NCI-H1436 (cell line): ENCODE measurements around the gene SREBF2.
"Not testable (repeated sequence)": the region's sequence is repeated elsewhere in the genome, so short reads cannot be mapped to it uniquely, and the experiment has no call there.

Source experiments
- DNase-seq: peaks from one replicate; lab custom pipeline; 2025; lab: John Stamatoyannopoulos, UW

Gene SREBF2

DNA sequence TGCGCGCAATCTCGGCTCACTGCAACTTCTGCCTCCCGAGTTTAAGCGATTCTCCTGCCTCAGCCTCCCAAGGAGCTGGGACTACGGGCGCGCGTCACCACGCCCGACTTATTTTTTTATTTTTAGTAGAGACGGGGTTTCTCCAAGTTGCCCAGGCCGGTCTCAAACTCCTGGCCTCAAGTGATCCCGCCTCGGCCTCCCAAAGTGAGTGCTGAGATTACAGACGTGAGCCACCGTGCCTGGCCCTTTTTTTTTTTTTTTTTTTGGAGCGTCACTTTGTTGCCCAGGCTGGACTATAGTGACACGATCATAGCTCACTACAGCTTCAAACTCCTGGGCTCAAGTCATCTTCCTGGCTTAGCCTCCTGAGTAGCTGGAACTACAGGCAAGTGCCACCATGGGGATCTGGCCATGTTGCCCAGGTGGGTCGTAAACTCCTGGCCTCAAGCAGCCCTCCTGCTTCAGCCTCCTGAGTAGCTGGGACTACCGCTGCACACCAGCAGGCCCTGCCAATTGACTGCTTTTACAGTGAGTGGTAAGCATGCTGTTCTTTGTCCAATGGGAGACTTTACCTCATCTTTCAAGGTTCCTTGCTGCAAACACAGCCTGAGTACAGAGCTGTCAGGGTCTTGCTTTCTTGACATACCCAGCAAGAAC, 114.6 kb downstream of the SREBF2 start:
- DNase-seq = no peak

DNA sequence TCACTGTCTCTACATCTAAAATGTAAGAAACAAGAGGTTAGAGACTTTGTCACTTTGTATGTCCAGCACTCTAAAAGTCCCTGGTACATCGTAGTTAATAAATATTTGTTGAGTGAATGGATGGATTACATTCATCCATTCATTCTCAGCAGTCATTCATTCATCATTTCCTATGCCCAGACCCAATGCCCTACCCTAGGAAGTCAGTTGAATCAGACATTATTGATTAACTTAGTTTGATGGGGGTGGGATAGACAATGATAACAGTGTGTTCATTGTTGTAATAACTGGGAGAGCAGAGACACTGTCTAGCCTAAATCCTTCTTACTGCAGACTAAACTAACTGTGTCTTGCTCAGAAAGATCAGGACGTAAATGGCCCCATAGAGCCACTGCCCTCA, 115.2 kb downstream of the SREBF2 start:
- DNase-seq = no peak

DNA sequence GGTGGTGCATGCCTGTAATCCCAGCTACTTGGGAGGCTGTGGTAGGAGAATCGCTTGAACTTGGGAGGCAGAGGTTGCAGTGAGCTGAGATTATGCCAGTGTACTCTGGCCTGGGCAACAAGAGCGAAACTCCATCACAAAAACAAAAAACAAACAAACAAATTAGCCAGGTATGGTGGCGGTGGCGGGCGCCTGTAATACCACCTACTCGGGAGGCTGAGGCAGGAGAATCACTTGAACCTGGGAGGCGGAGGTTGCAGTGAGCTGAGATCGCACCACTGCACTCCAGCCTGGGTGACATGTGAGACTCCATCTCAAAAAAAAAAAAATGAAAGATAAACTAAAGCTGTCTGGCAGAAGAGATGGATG, 116.0 kb downstream of the SREBF2 start:
- not testable (repeated sequence) for DNase-seq

DNA sequence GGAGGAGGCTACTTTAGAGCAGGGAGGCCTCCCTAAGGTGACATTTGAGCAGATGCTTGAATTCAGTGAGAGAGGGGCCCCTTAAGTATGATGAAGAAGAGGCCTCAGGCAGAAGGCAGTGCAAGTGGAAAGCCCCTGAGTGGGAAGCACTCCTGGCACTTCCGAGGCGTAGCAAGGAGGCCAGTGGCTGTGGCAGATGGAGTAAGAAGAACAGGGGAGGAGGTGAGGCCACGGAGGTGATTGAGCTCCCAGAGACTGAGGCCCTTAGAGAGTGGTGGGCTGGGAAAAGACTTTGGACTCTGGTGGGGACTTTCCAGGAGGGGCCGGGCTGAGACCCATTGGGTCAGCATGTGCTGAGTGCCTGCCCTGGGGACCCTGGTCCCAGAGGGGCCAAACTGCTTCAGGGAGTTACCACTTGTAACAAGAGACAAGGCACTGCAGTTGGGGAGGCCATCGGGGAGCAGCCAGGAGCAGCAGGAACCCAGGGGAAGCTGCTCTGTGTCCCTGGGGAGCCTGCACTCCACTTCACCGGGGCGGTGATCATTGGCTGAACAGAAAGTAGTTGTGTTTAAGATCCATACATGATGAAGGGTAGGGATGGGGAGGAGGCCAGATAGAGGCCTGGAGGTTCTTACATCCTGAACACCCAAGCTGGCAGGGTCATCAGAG, 116.5 kb downstream of the SREBF2 start:
- peak; percentile 74 for DNase-seq

DNA sequence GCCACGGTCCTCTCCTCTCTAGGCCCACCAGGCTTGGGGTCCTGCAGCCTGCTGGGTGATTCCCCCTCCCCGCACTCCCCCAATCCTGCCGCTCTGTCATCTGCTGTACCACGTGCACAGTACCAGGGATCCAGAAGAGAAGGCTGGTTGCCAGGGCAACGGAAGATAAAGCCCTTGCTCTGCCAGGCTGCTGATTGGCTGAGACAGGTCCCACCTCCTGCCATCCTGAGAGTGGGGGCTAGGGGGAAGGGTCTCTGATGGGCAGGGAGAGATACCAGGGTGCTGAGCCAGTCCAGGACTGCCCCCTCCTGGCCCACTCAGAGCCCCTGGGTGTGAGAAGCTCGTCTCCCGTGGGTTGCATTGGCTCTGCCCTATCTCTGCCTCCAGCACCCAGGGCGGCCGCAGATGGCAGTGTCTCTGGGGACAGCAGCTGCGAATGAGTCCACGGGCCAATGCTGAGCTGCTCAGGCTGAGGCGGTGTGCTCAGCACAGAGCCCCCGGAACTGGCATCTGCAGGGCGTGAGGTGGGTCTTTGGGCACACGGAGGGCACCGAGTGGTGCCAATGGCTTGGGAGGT, 119.1 kb downstream of the SREBF2 start, which contains the start of gene SMIM45:
Gene SMIM45 (plus strand): TSS at position 253 of the 577 bp plus-strand sequence.
- DNase-seq = peak; percentile 84

DNA sequence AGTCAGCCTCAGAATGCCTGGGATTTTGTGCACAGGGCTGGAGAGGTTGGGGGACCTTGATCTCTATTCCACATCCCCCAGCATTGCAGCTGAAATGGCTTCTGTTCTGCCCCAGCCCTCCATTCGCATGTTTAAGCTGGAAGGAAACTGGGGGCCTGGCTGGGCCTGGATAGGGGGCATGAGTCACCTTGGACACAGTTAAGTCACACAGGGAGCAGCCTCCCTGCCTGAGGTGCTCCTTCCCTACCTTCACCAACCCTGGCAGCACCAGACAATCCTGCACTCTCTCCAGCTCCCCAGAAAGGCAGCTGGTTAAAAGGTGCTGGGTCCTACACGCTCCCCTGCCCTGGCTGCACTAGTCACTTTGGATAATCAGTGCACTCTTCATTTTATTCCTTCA, 119.8 kb downstream of the SREBF2 start:
- no peak for DNase-seq
